NCI-H446 treated with DMSO at 0.1 percent for 48 hours (cell line): ENCODE data around the gene KCTD5.

Source experiments
- DNase-seq: peaks from one replicate; lab custom pipeline; 2025; lab: John Stamatoyannopoulos, UW

Gene KCTD5

GRCh38 chr16:2752035-2752849 lies 69.9 kb downstream of the KCTD5 start, which contains the start of gene SRRM2:
Gene SRRM2, plus strand, starts transcription at chr16:2752638. Its CDS starts 3,727 bp downstream, at chr16:2756365.
- peak; percentile 96 for DNase-seq

GRCh38 chr16:2752850-2753732 lies 70.8 kb downstream of the KCTD5 start:
- peak; percentile 58 for DNase-seq

- no peak for DNase-seq
These were observed 71.4 kb downstream of the KCTD5 start for GRCh38 chr16:2753733-2754020.

DNA sequence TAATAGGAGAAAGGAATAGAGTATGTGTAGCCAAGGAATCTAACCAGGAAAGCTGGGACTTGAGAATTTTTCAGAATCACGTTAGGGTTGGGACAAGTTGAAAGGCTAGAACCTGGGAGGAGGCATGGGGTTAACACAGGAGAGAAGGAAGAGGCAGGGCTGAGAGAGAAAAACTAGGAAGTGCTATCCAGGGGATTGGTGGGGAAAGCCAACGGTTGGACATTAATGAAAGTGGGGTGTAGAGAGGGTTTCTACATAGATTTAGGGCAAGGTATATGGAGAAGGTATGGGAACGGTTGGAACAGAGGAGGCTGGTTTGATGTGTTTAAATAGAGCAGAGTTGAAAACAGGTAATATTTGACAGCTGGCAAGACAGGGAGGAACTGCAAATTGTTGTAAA lies 72.8 kb downstream of the KCTD5 start:
- no peak for DNase-seq

GRCh38 chr16:2756288-2757015 lies 74.1 kb downstream of the KCTD5 start:
- no peak for DNase-seq

DNA sequence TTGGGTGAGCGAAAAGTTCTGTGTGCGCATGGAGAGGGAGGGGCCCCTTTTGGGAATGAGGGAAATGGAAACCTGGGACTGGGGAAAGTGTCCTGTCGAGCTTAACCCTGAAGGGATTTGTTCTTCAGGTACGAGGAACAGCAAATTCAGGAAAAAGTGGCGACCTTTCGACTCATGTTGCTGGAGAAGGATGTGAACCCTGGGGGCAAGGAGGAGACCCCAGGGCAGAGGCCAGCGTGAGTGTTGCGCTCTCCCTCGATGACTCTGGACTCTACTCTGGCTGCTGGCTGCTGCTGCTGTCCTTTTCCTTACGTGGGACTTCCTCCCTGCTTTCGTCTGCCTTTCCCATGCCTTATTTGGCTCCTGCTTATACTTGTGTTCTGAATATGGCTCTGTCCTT lies 75.0 kb downstream of the KCTD5 start:
- no peak for DNase-seq
